GM21447 (cell line): Measurements from ENCODE around the gene ADAMTS19.
"Not testable (repeated sequence)": the region's sequence is repeated elsewhere in the genome, so short reads cannot be mapped to it uniquely, and the experiment has no call there.

ENCODE experiments used
- ATAC-seq: cut with Tn5 transposase; IDR thresholded peaks from one replicate; pipeline ENCODE4 v1.9.1; 2021; ENCODE audit not compliant: unreplicated experiment

The ADAMTS19 gene

DNA sequence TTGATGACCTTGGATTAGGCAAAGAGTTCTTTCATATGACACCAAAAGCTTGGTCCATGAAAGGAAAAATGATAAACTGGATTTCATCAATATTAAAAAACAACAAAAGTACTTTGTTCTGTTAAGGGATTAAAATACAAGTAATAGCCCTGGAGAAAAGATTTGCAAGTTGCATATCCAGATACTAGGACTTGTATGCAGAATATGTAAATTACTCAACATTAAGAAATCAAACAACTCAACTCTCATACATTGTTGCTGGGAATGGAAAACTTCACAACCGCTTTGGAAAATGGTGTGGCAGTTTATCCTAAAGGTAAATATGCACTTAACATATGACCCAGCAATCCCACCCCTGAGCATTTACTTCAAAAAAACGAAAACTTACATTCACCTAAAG lies 112.0 kb downstream of the ADAMTS19 start:
- no peak for ATAC-seq

GRCh38 chr5:129584496-129584895 lies 124.4 kb downstream of the ADAMTS19 start:
- ATAC-seq, result not testable (repeated sequence)

DNA sequence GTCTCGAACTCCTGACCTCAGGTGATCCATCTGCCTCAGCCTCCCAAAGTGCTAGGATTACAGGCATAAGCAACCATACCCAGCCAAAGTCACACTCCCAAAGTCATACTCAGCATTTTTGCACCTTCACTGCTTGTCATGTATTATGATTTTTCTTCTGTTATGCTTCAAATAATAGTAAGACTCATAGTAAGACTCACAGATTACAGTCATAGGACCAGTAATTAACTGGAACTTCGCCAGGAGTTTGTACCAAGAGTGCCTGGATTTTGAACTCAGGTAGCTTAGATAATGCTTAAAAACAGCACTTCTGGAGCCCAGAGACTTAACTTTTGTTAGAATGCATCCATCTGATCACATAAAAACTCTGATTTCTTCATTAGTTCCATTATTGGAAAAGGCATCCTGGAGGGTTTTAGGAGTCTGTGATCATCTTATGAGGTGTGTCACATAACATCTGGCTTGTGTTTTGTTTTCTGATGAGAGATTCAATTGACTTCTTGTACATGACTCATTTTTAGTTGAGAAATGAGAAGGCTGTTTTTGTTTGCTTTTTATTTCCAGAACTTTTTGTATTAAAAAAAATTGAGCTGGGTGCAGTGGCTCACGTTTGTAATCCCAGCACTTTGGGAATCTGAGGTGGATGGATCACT lies 131.5 kb downstream of the ADAMTS19 start:
- ATAC-seq, result no peak

GRCh38 chr5:129593525-129593924 lies 133.4 kb downstream of the ADAMTS19 start:
- ATAC-seq, result no peak

- ATAC-seq, result no peak
Observed at GRCh38 chr5:129601576-129601975, 141.5 kb downstream of the ADAMTS19 start.

- no peak for ATAC-seq
Observed at GRCh38 chr5:129608350-129608749, 148.3 kb downstream of the ADAMTS19 start.

GRCh38 chr5:129609710-129610109 lies 149.6 kb downstream of the ADAMTS19 start:
- ATAC-seq, result no peak

DNA sequence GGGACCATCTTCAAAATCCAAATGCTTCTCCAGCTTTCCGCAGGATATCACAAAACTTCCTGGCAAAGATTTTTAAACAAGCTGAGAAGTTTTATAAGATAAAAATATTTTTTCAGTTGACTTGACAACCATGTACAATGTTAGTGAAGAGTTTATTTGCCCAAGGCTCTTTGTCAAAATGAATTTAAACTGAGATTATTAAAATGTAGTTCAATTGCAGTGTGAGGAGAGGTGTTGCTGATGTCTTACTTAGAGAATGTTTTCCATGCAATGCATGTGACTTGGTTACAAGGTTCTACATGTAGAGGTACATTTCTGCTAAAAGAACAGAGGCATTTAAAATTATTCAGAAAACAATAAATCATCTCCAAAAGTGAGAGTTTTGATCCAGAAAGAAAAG lies 156.4 kb downstream of the ADAMTS19 start:
- ATAC-seq, result no peak

DNA sequence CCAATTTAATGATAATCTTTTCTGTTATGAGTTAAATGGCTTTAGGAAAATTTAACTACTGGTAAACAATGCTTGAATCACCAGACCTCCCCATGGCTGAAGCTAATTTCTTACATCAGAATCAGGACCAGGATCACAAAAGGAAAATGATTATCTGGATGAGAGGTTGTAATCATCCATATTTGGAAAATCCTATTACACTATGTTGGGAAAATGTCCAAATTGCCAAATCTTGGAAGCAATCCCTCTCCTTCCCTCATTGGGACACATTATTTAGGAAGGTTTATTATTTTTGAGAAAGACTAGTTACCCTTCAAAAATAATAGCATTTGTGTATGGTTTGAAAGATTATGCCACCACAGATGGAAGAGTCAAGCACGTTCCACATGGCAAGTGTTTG lies 157.1 kb downstream of the ADAMTS19 start:
- ATAC-seq, result no peak

DNA sequence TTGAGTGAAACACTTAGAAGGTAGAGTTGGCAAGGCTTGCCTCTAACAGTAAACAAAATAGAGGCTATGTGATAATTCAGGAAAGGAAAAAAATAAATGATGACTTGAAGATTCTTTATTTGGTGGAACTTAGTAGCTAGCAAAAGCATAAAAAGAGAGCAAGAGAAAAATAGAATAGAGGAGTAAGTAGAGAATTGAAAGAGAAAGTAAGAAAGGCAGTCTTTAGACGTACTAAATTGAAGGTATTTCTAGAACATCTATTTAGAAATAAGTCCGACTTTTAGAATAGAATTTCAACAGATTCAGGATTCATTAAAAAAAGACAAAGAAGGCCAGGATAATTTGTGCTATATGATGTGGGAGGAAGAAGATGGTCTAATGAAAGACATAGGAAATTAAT lies 159.7 kb downstream of the ADAMTS19 start:
- ATAC-seq, result no peak

- no peak for ATAC-seq
Observed at GRCh38 chr5:129622531-129622930, 162.4 kb downstream of the ADAMTS19 start.

- no peak for ATAC-seq
Observed at GRCh38 chr5:129629575-129629974, 169.5 kb downstream of the ADAMTS19 start.

- ATAC-seq, result no peak
Observed at GRCh38 chr5:129630101-129630500, 170.0 kb downstream of the ADAMTS19 start.

DNA sequence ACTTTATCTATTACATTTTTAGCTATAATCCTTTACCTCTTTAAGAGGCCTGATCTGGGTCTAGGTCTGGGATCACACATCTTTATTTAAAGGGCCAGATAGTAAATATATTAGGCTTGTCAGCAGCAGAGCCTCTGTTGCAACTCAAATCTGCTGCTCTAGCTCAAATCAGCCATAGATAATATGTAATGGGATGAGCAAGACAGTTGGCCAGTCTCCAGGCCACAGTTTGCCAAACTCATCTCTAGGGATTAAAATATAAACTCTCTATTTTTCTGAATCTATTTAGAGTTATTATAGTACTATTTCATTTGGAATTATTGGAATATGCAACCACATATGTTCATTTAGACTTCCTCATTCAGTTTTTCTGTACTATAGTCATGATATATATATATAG lies 171.9 kb downstream of the ADAMTS19 start:
- no peak for ATAC-seq

DNA sequence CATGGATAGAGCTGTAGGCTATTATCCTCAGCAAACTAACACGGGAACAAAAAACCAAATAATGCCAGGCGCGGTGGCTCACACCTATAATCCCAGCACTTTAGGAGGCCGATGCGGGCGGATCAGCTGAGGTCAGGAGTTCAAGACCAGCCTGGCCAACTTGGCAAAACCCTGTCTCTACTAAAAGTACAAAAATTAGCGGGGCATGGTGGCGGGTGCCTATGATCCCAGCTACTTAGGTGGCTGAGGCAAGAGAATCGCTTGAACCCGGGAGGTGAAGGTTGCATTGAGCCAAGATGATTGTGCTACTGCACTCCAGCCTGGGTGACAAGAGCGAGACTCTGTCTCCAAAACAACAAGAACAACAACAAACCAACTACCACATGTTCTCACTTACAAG lies 177.4 kb downstream of the ADAMTS19 start:
- ATAC-seq, result not testable (repeated sequence)

GRCh38 chr5:129639331-129639730 lies 179.2 kb downstream of the ADAMTS19 start:
- ATAC-seq, result no peak

DNA sequence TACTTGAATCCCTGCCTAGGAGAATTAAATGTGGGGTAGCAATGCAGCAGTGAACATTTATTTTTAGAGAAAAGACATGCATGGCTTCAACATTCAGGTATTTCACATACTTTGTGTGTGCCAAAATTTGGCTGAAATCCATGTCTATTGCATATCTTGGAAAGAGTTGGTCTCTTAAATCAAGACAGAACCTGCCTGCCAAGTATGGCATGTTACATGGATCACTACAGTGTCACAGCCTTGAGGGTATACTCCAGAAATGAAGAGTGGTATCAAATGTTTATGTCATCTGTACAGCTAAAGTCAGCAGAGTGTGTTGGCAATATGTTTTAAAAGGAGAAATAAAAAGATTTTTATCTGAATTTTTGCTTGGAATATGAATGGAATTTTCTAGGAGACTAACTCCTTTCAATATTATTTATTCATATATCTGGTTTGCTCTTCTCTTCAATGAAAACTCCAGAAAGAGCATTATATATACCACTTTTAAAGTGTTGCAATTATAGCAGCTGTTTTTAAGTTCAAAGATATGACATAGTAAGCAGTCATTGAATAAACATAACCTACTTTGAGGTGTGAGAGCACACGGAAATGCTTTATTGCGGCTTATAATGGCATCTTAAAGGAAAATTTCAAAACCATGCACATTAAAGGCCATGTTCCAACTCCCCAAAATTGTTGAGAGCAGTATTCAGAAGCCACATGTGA lies 192.4 kb downstream of the ADAMTS19 start:
- ATAC-seq, result no peak

DNA sequence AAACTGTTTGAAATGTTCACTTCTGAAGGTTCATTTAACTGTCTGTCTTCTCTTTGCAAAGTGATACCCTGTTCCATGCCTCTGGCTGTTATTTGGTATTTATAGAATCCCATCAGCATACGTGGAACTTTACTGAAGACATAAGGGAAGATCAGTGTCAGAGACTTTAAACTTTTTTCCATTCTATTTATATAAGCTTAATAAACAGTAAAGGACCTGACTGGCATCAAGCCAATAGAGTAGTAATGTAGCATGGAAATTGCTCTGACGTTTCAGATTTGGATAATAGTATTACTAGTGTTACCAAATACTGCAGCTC lies 192.9 kb downstream of the ADAMTS19 start:
- ATAC-seq, result no peak

- ATAC-seq, result no peak
Observed at GRCh38 chr5:129653442-129653841, 193.3 kb downstream of the ADAMTS19 start.

- no peak for ATAC-seq
Observed at GRCh38 chr5:129656952-129657351, 196.9 kb downstream of the ADAMTS19 start.

- no peak for ATAC-seq
Observed at GRCh38 chr5:129658801-129659200, 198.7 kb downstream of the ADAMTS19 start.

- no peak for ATAC-seq
Observed at GRCh38 chr5:129661366-129662035, 201.4 kb downstream of the ADAMTS19 start.
